ENCODE measurements around the gene G6PC3. TPM values are rescaled to one million over a fixed set of nuclear protein-coding genes. Genes with fewer than 3 reads are reported as not detected.

Gene G6PC3
- total RNA-seq, 4 donors from 2014 or later = 10.3 to 23.3 (median 17.2) TPM

DNA sequence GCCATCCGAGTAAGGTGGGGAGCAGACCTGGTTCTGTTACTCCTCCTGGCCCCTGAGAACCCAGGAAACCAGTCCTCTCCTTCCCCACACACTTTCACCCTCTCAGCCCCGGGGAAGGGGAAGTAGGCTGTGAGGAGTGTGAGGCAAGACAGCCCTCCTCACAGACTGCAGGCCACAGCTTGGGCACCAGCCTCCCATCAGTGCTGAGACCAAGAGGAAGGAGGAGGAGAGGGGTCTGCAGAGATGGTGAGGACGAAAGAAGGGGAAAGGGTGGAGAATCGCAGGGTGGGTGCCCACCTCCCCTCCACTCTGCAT, 7.0 kb downstream of the G6PC3 start:
- peaks cover 27 to 90% (median 43%) of the 10 kb centered on the region in 3 donors for H3K36me3 ChIP-seq
- peaks cover 0 to 19% (median 6%) of the 10 kb centered on the region in 3 donors for H3K4me1 ChIP-seq
- intact Hi-C loops (cut with DNase I) = no loop called here
- H3K27me3 ChIP-seq = no peaks in the 10 kb centered on the region
- H3K27ac ChIP-seq = peak overlapping the region in 2 of 4 donors; percentile 0 to 26
- 40 to 74% methylated on average over 1 to 3 of the region's 4 CpGs for WGBS, 2 donors
- no peak overlapping the region for H3K4me3 ChIP-seq
- TF ChIP-seq, protein P1, sequence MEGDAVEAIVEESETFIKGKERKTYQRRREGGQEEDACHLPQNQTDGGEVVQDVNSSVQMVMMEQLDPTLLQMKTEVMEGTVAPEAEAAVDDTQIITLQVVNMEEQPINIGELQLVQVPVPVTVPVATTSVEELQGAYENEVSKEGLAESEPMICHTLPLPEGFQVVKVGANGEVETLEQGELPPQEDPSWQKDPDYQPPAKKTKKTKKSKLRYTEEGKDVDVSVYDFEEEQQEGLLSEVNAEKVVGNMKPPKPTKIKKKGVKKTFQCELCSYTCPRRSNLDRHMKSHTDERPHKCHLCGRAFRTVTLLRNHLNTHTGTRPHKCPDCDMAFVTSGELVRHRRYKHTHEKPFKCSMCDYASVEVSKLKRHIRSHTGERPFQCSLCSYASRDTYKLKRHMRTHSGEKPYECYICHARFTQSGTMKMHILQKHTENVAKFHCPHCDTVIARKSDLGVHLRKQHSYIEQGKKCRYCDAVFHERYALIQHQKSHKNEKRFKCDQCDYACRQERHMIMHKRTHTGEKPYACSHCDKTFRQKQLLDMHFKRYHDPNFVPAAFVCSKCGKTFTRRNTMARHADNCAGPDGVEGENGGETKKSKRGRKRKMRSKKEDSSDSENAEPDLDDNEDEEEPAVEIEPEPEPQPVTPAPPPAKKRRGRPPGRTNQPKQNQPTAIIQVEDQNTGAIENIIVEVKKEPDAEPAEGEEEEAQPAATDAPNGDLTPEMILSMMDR (IDR thresholded peaks at IDR 0.05) = no peak
- TF ChIP-seq POLR2A (IDR thresholded peaks at IDR 0.05) = no peak
- no peak for DNase-seq
- no peaks in the 10 kb centered on the region for H3K9me3 ChIP-seq

DNA sequence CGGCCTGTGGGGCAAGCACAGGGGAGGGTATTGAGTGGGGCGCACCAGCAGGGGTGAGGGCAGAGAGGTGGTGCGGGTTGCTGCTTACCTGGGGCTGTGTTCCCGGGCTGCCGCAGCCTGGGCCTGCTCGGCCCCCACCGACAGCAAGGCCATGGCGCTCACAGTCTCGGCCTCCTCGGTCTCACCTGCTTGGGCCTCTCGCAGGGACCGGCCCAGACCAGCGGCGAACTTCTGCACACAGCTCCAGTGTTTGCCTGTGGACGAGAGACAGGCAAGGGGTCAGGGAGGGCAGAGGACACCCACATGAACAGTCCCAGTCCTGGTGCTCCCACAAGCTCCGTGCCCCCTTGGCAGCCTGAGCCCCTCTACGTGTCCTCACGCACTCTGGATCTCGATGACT, 7.9 kb downstream of the G6PC3 start:
- intact Hi-C loops (cut with DNase I) = no loop called here
- 67 to 96% methylated on average over 1 to 5 of the region's 19 CpGs for WGBS, 2 donors
- H3K4me3 ChIP-seq = no peak overlapping the region

DNA sequence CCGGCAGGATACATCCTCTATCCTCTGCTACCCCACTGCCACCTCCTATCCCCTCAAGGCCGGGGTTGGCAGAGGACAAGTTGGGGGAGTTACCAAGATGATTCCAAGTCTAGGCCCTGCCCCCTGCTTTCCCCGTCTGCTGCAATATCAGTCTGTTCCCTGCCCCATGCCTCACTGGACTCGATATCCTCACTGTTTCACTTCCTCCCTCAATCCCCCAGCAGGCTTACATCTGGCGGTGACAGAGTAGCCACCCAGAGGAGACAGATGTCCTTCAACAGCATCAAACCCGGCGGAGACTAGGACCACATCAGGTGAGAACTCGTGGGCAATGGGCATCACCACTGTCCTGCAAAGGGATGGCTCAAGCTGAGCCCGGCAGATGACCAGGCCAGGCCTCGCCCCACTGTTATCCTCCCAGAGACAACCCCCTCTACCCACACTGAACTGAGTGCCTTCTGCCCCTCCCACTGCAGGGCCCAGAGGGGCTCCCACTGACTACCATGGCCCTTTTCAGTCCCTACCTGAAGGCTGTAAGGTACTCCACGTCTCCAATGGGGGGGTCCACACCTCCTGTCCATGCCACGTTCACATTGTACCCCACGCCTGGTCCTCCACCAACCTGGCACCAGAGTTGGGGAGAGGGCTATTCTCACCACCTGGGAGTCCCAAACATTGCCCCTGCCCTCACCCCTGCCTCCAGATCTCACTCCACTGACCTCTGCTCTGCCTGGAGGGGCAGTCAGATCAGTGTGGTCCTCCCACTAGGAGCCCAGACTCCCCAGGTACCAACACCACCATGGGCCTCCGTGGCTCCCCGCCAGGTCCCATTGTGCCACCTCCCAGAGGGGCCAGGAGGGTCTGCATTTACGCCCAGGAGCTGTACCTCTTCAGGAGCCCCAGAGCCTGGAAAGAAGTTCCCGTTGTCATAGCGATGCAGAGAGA, 9.6 kb downstream of the G6PC3 start:
- intact Hi-C loops (cut with DNase I) = no loop called here
- 84% methylated on average over 14 of the region's 18 CpGs; no CpG with 5 or more reads in 1 of the 2 donors for WGBS, 2 donors

More for the DNA sequence above, 7.9 kb downstream of the G6PC3 start:
- Histone ChIP-seq H3K27ac (no peak overlapping the region), H3K9me3 (no peaks in the 10 kb centered on the region), H3K27me3 (no peaks in the 10 kb centered on the region), H3K36me3 (peaks cover 32 to 98% (median 52%) of the 10 kb centered on the region in 3 donors), H3K4me1 (peaks cover 0 to 10% (median 6%) of the 10 kb centered on the region in 3 donors)
- TF ChIP-seq, protein P1 (IDR thresholded peaks at IDR 0.05) = no peak
- no peak for TF ChIP-seq POLR2A (IDR thresholded peaks at IDR 0.05)
- DNase-seq = no peak

DNA sequence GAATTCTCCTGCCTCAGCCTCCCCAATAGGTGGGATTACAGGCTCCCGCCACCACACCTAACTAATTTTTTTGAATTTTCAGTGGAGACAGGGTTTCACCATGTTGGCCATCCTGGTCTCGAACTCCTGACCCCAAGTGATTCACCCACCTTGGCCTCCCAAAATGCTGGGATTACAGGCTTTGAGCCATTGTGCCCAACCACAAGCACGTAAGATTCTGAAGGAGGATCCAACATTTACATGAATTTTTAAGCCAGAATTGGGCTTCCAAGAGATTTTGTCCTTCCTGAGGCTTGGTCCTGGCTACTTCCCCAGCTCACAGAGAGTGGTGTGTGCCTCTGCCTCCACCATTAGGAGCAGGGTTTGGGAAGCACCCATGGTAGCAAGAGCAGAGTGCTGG, 11.1 kb downstream of the G6PC3 start:
- DNase-seq = no peak
- H3K27me3 ChIP-seq = no peaks in the 10 kb centered on the region
- intact Hi-C loops (cut with DNase I) = no loop called here
- no peak overlapping the region for H3K27ac ChIP-seq
- H3K9me3 ChIP-seq = no peaks in the 10 kb centered on the region
- peaks cover 38 to 100% (median 50%) of the 10 kb centered on the region in 3 donors for H3K36me3 ChIP-seq
- TF ChIP-seq, protein P1 (IDR thresholded peaks at IDR 0.05) = no peak
- TF ChIP-seq POLR2A (IDR thresholded peaks at IDR 0.05) = no peak
- H3K4me1 ChIP-seq = peaks cover 0 to 7% (median 6%) of the 10 kb centered on the region in 3 donors
- no peak overlapping the region for H3K4me3 ChIP-seq
- 73 to 92% methylated on average over 2 to 3 of the region's 3 CpGs for WGBS, 2 donors

More for the DNA sequence above, 9.6 kb downstream of the G6PC3 start:
- Histone ChIP-seq H3K27me3 (no peaks in the 10 kb centered on the region), H3K27ac (no peak overlapping the region), H3K4me3 (no peak overlapping the region), H3K36me3 (peaks cover 39 to 100% (median 56%) of the 10 kb centered on the region in 3 donors), H3K9me3 (no peaks in the 10 kb centered on the region), H3K4me1 (peaks cover 0 to 10% (median 6%) of the 10 kb centered on the region in 3 donors)
- DNase-seq = no peak
- TF ChIP-seq, protein P1 (IDR thresholded peaks at IDR 0.05) = no peak
- TF ChIP-seq POLR2A (IDR thresholded peaks at IDR 0.05) = no peak

DNA sequence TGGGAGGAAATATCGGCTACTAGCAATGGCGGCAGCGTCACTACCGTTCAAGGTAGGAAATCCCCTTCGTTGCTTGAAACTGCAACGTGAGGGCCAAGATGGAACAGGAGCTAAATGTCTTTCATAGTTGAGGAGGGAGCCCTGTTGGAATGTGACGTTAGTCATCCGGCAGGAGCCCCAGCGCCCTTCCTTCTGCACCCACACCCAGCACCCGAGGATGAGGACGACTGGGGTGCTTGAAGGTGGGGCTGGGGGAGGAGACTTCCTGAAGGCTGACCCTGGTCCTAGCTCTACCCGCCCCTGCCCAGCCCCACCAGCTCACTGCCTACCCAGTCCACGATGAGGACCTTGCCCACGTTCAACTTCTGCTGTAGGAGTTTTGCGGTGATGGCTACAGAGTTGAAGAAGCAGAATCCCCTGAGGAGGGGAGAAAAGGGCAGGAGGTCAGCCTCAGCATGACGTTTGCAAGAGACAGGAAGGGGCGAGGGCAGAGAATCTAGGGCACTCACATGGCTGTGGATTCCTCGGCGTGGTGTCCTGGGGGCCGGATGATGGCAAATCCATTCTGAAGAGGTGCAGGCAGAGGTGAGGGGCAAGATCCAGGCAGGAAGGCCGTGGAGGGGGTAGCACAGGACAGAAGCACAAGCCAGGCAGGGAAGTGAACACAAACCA, 11.9 kb downstream of the G6PC3 start:
- H3K27ac ChIP-seq = no peak overlapping the region
- TF ChIP-seq, protein P1 (IDR thresholded peaks at IDR 0.05) = no peak
- TF ChIP-seq POLR2A (IDR thresholded peaks at IDR 0.05) = no peak
- no peak overlapping the region for H3K4me3 ChIP-seq
- intact Hi-C loops (cut with DNase I) = no loop called here
- H3K9me3 ChIP-seq = no peaks in the 10 kb centered on the region
- H3K27me3 ChIP-seq = no peaks in the 10 kb centered on the region
- 82% methylated on average over 12 to 17 of the region's 21 CpGs for WGBS, 2 donors
- peaks cover 5 to 14% (median 10%) of the 10 kb centered on the region in 3 donors for H3K4me1 ChIP-seq
- no peak for DNase-seq
- H3K36me3 ChIP-seq = peaks cover 31 to 100% (median 43%) of the 10 kb centered on the region in 3 donors

All from esophagus squamous epithelium (tissue), 5 donors.